ENCODE measurements around the gene FAM120C.

FAM120C gene

GRCh38 chrX:54093571-54093970 lies 89.5 kb downstream of the FAM120C start:
- Histone ChIP-seq H3K9me3 (ENCODE audit: control insufficient read depth, low read length) (no peaks in the 10 kb centered on the region), H3K36me3 (ENCODE audit: control insufficient read depth, insufficient read depth, low read length) (no peaks in the 10 kb centered on the region), H3K27me3 (ENCODE audit: control insufficient read depth, insufficient read depth, low read length) (no peaks in the 10 kb centered on the region), H3K4me3 (ENCODE audit: low read length) (no peak overlapping the region), H3K4me1 (ENCODE audit: control insufficient read depth, insufficient read depth, low read length) (no peaks in the 10 kb centered on the region), H3K9ac (ENCODE audit: low read length) (no peak overlapping the region)

DNA sequence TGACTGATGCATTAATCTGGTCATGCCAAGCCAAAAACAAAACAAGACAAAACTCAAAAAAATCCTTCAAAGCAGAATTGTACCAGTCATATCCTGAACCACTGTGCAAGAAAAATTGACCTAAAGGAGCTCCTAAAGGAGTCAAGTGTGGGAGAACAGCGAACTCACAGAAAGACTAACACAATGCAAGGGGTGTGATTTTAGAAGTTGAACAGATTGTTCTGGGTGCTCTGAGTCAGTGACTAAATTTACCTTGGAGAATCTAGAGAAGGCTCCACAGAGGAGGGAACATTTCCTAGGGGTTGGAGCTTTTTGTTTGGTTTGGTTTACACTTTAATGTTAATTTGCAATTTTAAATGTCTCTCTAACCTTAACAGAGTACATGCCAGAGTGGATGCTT lies 89.9 kb downstream of the FAM120C start:
- H3K36me3 ChIP-seq (ENCODE audit: control insufficient read depth, insufficient read depth, low read length): no peaks in the 10 kb centered on the region
- H3K4me1 ChIP-seq (ENCODE audit: control insufficient read depth, insufficient read depth, low read length): no peaks in the 10 kb centered on the region
- H3K4me3 ChIP-seq (ENCODE audit: low read length): no peak overlapping the region
- H3K9me3 ChIP-seq (ENCODE audit: control insufficient read depth, low read length): no peaks in the 10 kb centered on the region
- no peak overlapping the region for H3K9ac ChIP-seq (ENCODE audit: low read length)
- no peaks in the 10 kb centered on the region for H3K27me3 ChIP-seq (ENCODE audit: control insufficient read depth, insufficient read depth, low read length)

GRCh38 chrX:54090880-54091279 lies 92.2 kb downstream of the FAM120C start:
- Histone ChIP-seq H3K36me3 (ENCODE audit: control insufficient read depth, insufficient read depth, low read length) (no peaks in the 10 kb centered on the region), H3K27me3 (ENCODE audit: control insufficient read depth, insufficient read depth, low read length) (no peaks in the 10 kb centered on the region), H3K4me3 (ENCODE audit: low read length) (no peak overlapping the region), H3K4me1 (ENCODE audit: control insufficient read depth, insufficient read depth, low read length) (no peaks in the 10 kb centered on the region), H3K9me3 (ENCODE audit: control insufficient read depth, low read length) (no peaks in the 10 kb centered on the region), H3K9ac (ENCODE audit: low read length) (no peak overlapping the region)

DNA sequence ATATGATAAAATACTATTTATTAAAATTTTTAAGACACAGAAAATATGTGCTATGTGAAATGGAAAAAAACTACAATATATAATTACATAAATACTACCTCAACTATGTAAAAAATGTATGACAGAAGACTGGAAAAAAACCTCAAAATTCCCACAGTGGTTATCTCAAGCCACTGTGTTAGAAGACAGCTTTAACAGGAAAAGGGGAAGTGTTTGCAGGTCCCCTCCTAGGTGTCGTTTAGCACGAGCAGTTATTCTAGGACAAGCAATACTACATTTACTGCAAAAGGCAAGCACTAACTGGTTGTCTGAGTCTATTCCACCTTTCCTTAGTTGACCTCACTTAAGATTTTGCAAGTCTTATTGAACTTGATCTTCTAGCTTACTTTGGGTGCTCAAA lies 93.9 kb downstream of the FAM120C start:
- Histone ChIP-seq H3K9me3 (ENCODE audit: control insufficient read depth, low read length) (no peaks in the 10 kb centered on the region), H3K9ac (ENCODE audit: low read length) (no peak overlapping the region), H3K4me3 (ENCODE audit: low read length) (no peak overlapping the region), H3K4me1 (ENCODE audit: control insufficient read depth, insufficient read depth, low read length) (no peaks in the 10 kb centered on the region), H3K27me3 (ENCODE audit: control insufficient read depth, insufficient read depth, low read length) (no peaks in the 10 kb centered on the region), H3K36me3 (ENCODE audit: control insufficient read depth, insufficient read depth, low read length) (no peaks in the 10 kb centered on the region)

- Histone ChIP-seq H3K9me3 (ENCODE audit: control insufficient read depth, low read length) (no peaks in the 10 kb centered on the region), H3K36me3 (ENCODE audit: control insufficient read depth, insufficient read depth, low read length) (no peaks in the 10 kb centered on the region), H3K9ac (ENCODE audit: low read length) (no peak overlapping the region), H3K27me3 (ENCODE audit: control insufficient read depth, insufficient read depth, low read length) (no peaks in the 10 kb centered on the region), H3K4me3 (ENCODE audit: low read length) (no peak overlapping the region), H3K4me1 (ENCODE audit: control insufficient read depth, insufficient read depth, low read length) (no peaks in the 10 kb centered on the region)
These were observed 95.4 kb downstream of the FAM120C start for GRCh38 chrX:54087661-54088060.

GRCh38 chrX:54085666-54086065 lies 97.4 kb downstream of the FAM120C start:
- no peaks in the 10 kb centered on the region for H3K9me3 ChIP-seq (ENCODE audit: control insufficient read depth, low read length)
- H3K4me1 ChIP-seq (ENCODE audit: control insufficient read depth, insufficient read depth, low read length): no peaks in the 10 kb centered on the region
- H3K36me3 ChIP-seq (ENCODE audit: control insufficient read depth, insufficient read depth, low read length): no peaks in the 10 kb centered on the region
- H3K9ac ChIP-seq (ENCODE audit: low read length): no peak overlapping the region
- H3K4me3 ChIP-seq (ENCODE audit: low read length): no peak overlapping the region
- H3K27me3 ChIP-seq (ENCODE audit: control insufficient read depth, insufficient read depth, low read length): no peaks in the 10 kb centered on the region

GRCh38 chrX:54076903-54077302 lies 106.2 kb downstream of the FAM120C start:
- no peaks in the 10 kb centered on the region for H3K9me3 ChIP-seq (ENCODE audit: control insufficient read depth, low read length)
- H3K9ac ChIP-seq (ENCODE audit: low read length): no peak overlapping the region
- H3K4me1 ChIP-seq (ENCODE audit: control insufficient read depth, insufficient read depth, low read length): no peaks in the 10 kb centered on the region
- no peaks in the 10 kb centered on the region for H3K27me3 ChIP-seq (ENCODE audit: control insufficient read depth, insufficient read depth, low read length)
- no peaks in the 10 kb centered on the region for H3K36me3 ChIP-seq (ENCODE audit: control insufficient read depth, insufficient read depth, low read length)
- no peak overlapping the region for H3K4me3 ChIP-seq (ENCODE audit: low read length)

DNA sequence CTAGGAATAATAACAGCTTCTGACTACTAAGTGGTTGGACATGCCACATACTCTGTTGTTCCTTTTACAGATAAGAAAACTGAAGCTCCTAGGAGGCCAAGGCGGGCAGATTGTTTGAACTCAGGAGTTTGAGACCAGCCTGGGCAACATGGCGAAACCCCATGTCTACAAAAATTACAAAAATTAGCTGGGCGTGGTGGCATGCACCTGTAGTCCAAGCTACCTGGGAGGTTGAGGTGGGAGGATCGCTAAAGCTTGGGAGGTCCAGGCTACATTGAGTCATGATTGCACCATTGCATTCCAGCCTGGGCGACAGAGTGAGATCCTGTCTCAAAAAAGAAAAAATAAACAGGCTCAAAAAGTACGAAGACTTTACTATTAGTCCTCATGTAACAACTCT lies 108.2 kb downstream of the FAM120C start:
- H3K9ac ChIP-seq (ENCODE audit: low read length): no peak overlapping the region
- no peaks in the 10 kb centered on the region for H3K36me3 ChIP-seq (ENCODE audit: control insufficient read depth, insufficient read depth, low read length)
- H3K4me3 ChIP-seq (ENCODE audit: low read length): no peak overlapping the region

DNA sequence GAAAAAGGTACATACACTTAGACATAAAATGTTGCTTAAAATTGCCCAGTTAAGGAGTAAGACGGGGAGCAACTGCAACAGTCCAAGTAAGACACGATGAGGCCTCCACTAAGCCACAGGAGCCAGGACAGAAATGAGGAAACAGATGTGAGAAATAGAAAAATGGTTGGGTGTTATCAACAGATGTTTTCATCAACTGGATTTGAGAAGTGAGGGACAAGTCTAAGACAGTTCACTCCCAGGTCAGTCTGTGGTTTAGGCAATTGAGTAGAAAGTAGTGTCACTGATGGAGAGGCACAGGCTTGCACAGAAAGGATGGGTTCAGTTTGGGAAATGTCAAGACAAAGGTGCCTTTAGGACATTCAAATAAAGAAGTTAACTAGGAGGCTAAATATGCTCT lies 115.3 kb downstream of the FAM120C start:
- Histone ChIP-seq H3K4me1 (ENCODE audit: control insufficient read depth, insufficient read depth, low read length) (no peaks in the 10 kb centered on the region), H3K9me3 (ENCODE audit: control insufficient read depth, low read length) (no peaks in the 10 kb centered on the region), H3K4me3 (ENCODE audit: low read length) (no peak overlapping the region), H3K36me3 (ENCODE audit: control insufficient read depth, insufficient read depth, low read length) (no peaks in the 10 kb centered on the region), H3K9ac (ENCODE audit: low read length) (no peak overlapping the region), H3K27me3 (ENCODE audit: control insufficient read depth, insufficient read depth, low read length) (no peaks in the 10 kb centered on the region)

More for the DNA sequence above, 108.2 kb downstream of the FAM120C start:
- Histone ChIP-seq H3K4me1 (ENCODE audit: control insufficient read depth, insufficient read depth, low read length) (no peaks in the 10 kb centered on the region), H3K27me3 (ENCODE audit: control insufficient read depth, insufficient read depth, low read length) (no peaks in the 10 kb centered on the region), H3K9me3 (ENCODE audit: control insufficient read depth, low read length) (no peaks in the 10 kb centered on the region)

- H3K9me3 ChIP-seq (ENCODE audit: control insufficient read depth, low read length): no peaks in the 10 kb centered on the region
- H3K36me3 ChIP-seq (ENCODE audit: control insufficient read depth, insufficient read depth, low read length): no peaks in the 10 kb centered on the region
- H3K9ac ChIP-seq (ENCODE audit: low read length): no peak overlapping the region
- no peaks in the 10 kb centered on the region for H3K27me3 ChIP-seq (ENCODE audit: control insufficient read depth, insufficient read depth, low read length)
- H3K4me3 ChIP-seq (ENCODE audit: low read length): no peak overlapping the region
- H3K4me1 ChIP-seq (ENCODE audit: control insufficient read depth, insufficient read depth, low read length): no peaks in the 10 kb centered on the region
These were observed 116.2 kb downstream of the FAM120C start for GRCh38 chrX:54066841-54067240.

GRCh38 chrX:54064564-54064963 lies 118.5 kb downstream of the FAM120C start:
- no peaks in the 10 kb centered on the region for H3K9me3 ChIP-seq (ENCODE audit: control insufficient read depth, low read length)
- H3K4me3 ChIP-seq (ENCODE audit: low read length): no peak overlapping the region
- no peaks in the 10 kb centered on the region for H3K4me1 ChIP-seq (ENCODE audit: control insufficient read depth, insufficient read depth, low read length)
- no peaks in the 10 kb centered on the region for H3K27me3 ChIP-seq (ENCODE audit: control insufficient read depth, insufficient read depth, low read length)
- no peak overlapping the region for H3K9ac ChIP-seq (ENCODE audit: low read length)
- no peaks in the 10 kb centered on the region for H3K36me3 ChIP-seq (ENCODE audit: control insufficient read depth, insufficient read depth, low read length)

GRCh38 chrX:54063361-54063760 lies 119.7 kb downstream of the FAM120C start:
- H3K4me1 ChIP-seq (ENCODE audit: control insufficient read depth, insufficient read depth, low read length): no peaks in the 10 kb centered on the region
- H3K4me3 ChIP-seq (ENCODE audit: low read length): no peak overlapping the region
- H3K36me3 ChIP-seq (ENCODE audit: control insufficient read depth, insufficient read depth, low read length): no peaks in the 10 kb centered on the region
- no peaks in the 10 kb centered on the region for H3K9me3 ChIP-seq (ENCODE audit: control insufficient read depth, low read length)
- H3K9ac ChIP-seq (ENCODE audit: low read length): no peak overlapping the region
- no peaks in the 10 kb centered on the region for H3K27me3 ChIP-seq (ENCODE audit: control insufficient read depth, insufficient read depth, low read length)

DNA sequence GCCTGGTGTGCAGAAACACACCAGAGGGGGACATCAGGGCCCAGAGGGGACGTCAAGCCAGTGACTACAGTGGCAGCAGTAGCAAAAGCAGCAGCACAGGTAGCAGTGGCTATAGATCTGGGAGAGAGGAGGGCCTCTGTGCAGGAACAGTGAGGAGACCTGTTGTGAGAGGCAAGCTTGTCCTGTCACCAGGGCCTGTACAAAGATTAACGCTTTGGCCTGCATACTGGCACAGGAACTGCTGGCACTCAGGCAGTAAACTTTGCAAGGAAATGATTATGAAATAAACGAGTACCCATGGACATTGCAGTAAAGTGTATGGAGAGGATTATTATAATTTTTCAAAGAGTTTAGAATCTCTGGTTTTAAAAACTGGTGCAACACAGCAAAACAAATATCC lies 133.3 kb downstream of the FAM120C start:
- H3K9ac ChIP-seq (ENCODE audit: low read length): no peak overlapping the region
- H3K4me1 ChIP-seq (ENCODE audit: control insufficient read depth, insufficient read depth, low read length): no peaks in the 10 kb centered on the region
- no peaks in the 10 kb centered on the region for H3K36me3 ChIP-seq (ENCODE audit: control insufficient read depth, insufficient read depth, low read length)
- H3K9me3 ChIP-seq (ENCODE audit: control insufficient read depth, low read length): no peaks in the 10 kb centered on the region
- no peak overlapping the region for H3K4me3 ChIP-seq (ENCODE audit: low read length)
- no peaks in the 10 kb centered on the region for H3K27me3 ChIP-seq (ENCODE audit: control insufficient read depth, insufficient read depth, low read length)
